ENCODE data around the gene BTF3L4. TPM values are rescaled to one million over a fixed set of nuclear protein-coding genes. Genes with fewer than 3 reads are reported as not detected.
"Not testable (repeated sequence)": the region's sequence is repeated elsewhere in the genome, so short reads cannot be mapped to it uniquely, and the experiment has no call there.

Gene BTF3L4
- total RNA-seq, 4 donors from 2014 or later: 46.9 to 61.9 (median 49.0) TPM

GRCh38 chr1:52028328-52028727 is 27.8 kb upstream of the BTF3L4 start:
- H3K4me3 ChIP-seq (ENCODE audit: low read depth, poor library complexity, severe bottlenecking): no peak overlapping the region
- TF ChIP-seq POLR2A (IDR thresholded peaks at IDR 0.05) (no peak), CTCF (IDR thresholded peaks at IDR 0.05) (no peak)
- WGBS, 2 donors: 90 to 94% methylated on average over 1 of the region's 1 CpG
- intact Hi-C loops (cut with DNase I; ENCODE audit: low total_unique reads): no loop called here
- no peak for DNase-seq (ENCODE audit: low spot score in 2 of 2)

- DNase-seq (ENCODE audit: low spot score in 2 of 2); H3K4me3 ChIP-seq (ENCODE audit: low read depth, poor library complexity, severe bottlenecking); intact Hi-C loops (cut with DNase I; ENCODE audit: low total_unique reads): not testable (repeated sequence)
- 87 to 88% methylated on average over 5 of the region's 5 CpGs for WGBS, 2 donors
Observed at GRCh38 chr1:52028839-52029238, 27.3 kb upstream of the BTF3L4 start.

- TF ChIP-seq POLR2A (IDR thresholded peaks at IDR 0.05) (no peak), CTCF (IDR thresholded peaks at IDR 0.05) (no peak)
- intact Hi-C loops (cut with DNase I; ENCODE audit: low total_unique reads): no loop called here
- DNase-seq (ENCODE audit: low spot score in 2 of 2): no peak
- H3K4me3 ChIP-seq (ENCODE audit: low read depth, poor library complexity, severe bottlenecking): no peak overlapping the region
- WGBS, 2 donors: 58 to 66% methylated on average over 5 of the region's 5 CpGs
Observed at GRCh38 chr1:52032124-52032784, 23.8 kb upstream of the BTF3L4 start.

- H3K4me3 ChIP-seq (ENCODE audit: low read depth, poor library complexity, severe bottlenecking): peak overlapping the region; percentile 58
- peak in 1 of 2 donors; percentile 19 for DNase-seq (ENCODE audit: low spot score in 2 of 2)
- TF ChIP-seq POLR2A (IDR thresholded peaks at IDR 0.05) (no peak), CTCF (IDR thresholded peaks at IDR 0.05) (no peak)
- intact Hi-C loops (cut with DNase I; ENCODE audit: low total_unique reads): no loop called here
- 8 to 24% methylated on average over 17 to 23 of the region's 24 CpGs for WGBS, 2 donors
Observed at GRCh38 chr1:52032785-52033131, 23.3 kb upstream of the BTF3L4 start.

GRCh38 chr1:52033190-52034049 is 22.7 kb upstream of the BTF3L4 start, which contains the start of gene KTI12:
TSS of gene KTI12 (minus strand) at chr1:52033810. CDS start at chr1:52033761, 49 bp downstream.
- peak; percentile 72 to 96 for DNase-seq (ENCODE audit: low spot score in 2 of 2)
- TF ChIP-seq CTCF (IDR thresholded peaks at IDR 0.05) (peak in 1 of 3 donors; percentile 37), POLR2A (IDR thresholded peaks at IDR 0.05) (no peak)
- WGBS, 2 donors: 2 to 5% methylated on average over 29 to 70 of the region's 78 CpGs
- intact Hi-C loops (cut with DNase I; ENCODE audit: low total_unique reads): no loop called here
- peak within 1 kb of the TSS; percentile 58 for H3K4me3 ChIP-seq (ENCODE audit: low read depth, poor library complexity, severe bottlenecking)

- TF ChIP-seq POLR2A (IDR thresholded peaks at IDR 0.05): no peak
- no peak for TF ChIP-seq CTCF (IDR thresholded peaks at IDR 0.05)
- intact Hi-C loops (cut with DNase I; ENCODE audit: low total_unique reads): no loop called here
- 98 to 99% methylated on average over 2 of the region's 2 CpGs for WGBS, 2 donors
- no peak for DNase-seq (ENCODE audit: low spot score in 2 of 2)
- H3K4me3 ChIP-seq (ENCODE audit: low read depth, poor library complexity, severe bottlenecking): no peak overlapping the region
Observed at GRCh38 chr1:52034050-52034384, 22.1 kb upstream of the BTF3L4 start.
